ENCODE measurements around the gene AFAP1L2.

The AFAP1L2 gene

GRCh38 chr10:114283535-114284234 lies 120.6 kb downstream of the AFAP1L2 start:
- no peak for DNase-seq

GRCh38 chr10:114283091-114283490 lies 121.2 kb downstream of the AFAP1L2 start:
- DNase-seq, result no peak

- no peak for DNase-seq
These were observed 121.8 kb downstream of the AFAP1L2 start for GRCh38 chr10:114282526-114282925.

GRCh38 chr10:114281461-114281860 lies 122.8 kb downstream of the AFAP1L2 start:
- no peak for DNase-seq

- no peak for DNase-seq
These were observed 123.3 kb downstream of the AFAP1L2 start for GRCh38 chr10:114281006-114281405.

GRCh38 chr10:114279901-114280644 lies 124.2 kb downstream of the AFAP1L2 start:
- no peak for DNase-seq

- DNase-seq, result no peak
These were observed 125.0 kb downstream of the AFAP1L2 start for GRCh38 chr10:114279289-114279688.

GRCh38 chr10:114278884-114279191 lies 125.5 kb downstream of the AFAP1L2 start:
- no peak for DNase-seq

- no peak for DNase-seq
These were observed 126.0 kb downstream of the AFAP1L2 start for GRCh38 chr10:114278140-114278883.

- DNase-seq, result no peak
These were observed 127.6 kb downstream of the AFAP1L2 start for GRCh38 chr10:114276671-114277070.

GRCh38 chr10:114276066-114276465 lies 128.2 kb downstream of the AFAP1L2 start:
- DNase-seq, result no peak

GRCh38 chr10:114274616-114275453 lies 129.5 kb downstream of the AFAP1L2 start:
- DNase-seq, result no peak

GRCh38 chr10:114273910-114274309 lies 130.4 kb downstream of the AFAP1L2 start:
- DNase-seq, result no peak

- DNase-seq, result no peak
These were observed 131.6 kb downstream of the AFAP1L2 start for GRCh38 chr10:114272696-114273095.

- no peak for DNase-seq
These were observed 132.5 kb downstream of the AFAP1L2 start for GRCh38 chr10:114271779-114272167.

GRCh38 chr10:114271075-114271778 lies 133.1 kb downstream of the AFAP1L2 start:
- no peak for DNase-seq

- DNase-seq, result no peak
These were observed 137.8 kb downstream of the AFAP1L2 start for GRCh38 chr10:114266521-114266920.

- no peak for DNase-seq
These were observed 138.8 kb downstream of the AFAP1L2 start for GRCh38 chr10:114265392-114266053.

- no peak for DNase-seq
These were observed 141.8 kb downstream of the AFAP1L2 start for GRCh38 chr10:114262496-114262895.

GRCh38 chr10:114261076-114261475 lies 143.2 kb downstream of the AFAP1L2 start:
- DNase-seq, result no peak

- no peak for DNase-seq
These were observed 143.9 kb downstream of the AFAP1L2 start for GRCh38 chr10:114260366-114260765.

- DNase-seq, result no peak
These were observed 144.5 kb downstream of the AFAP1L2 start for GRCh38 chr10:114259824-114260223.

Data from activated CD8-positive, alpha-beta memory T cell treated with anti-CD3 and anti-CD28 coated beads, Interleukin-2, amount 50 U/mL, for 4 hours (primary cell).